HepG2 (cell line): ENCODE results near the gene DUS1L. TPM values are rescaled to one million over a fixed set of nuclear protein-coding genes. Genes with fewer than 3 reads are reported as not detected.

Source experiments
- ISL2 ChIP-seq: sonication (generic); formaldehyde crosslinking; IDR thresholded peaks from 2 replicates; pipeline ENCODE4 v1.5.0; 2020; ENCODE audit warnings: missing genetic modification reagents
- KMT2A ChIP-seq: sonication (generic); formaldehyde crosslinking; IDR thresholded peaks from 2 replicates; pipeline ENCODE4 v1.4.0; 2020; ENCODE audit warnings: missing genetic modification reagents
- MXI1 ChIP-seq: IDR thresholded peaks from 3 replicates; pipeline ENCODE4 v1.6.1; 2012; ENCODE audit warnings: low read depth, low read length, inconsistent platforms, borderline replicate concordance
- RXRA ChIP-seq: sonication (generic); formaldehyde crosslinking; IDR thresholded peaks from 2 replicates; pipeline ENCODE4 v1.5.1; 2020; ENCODE audit warnings: missing genetic modification reagents
- ZFP41 ChIP-seq: sonication (generic); formaldehyde crosslinking; IDR thresholded peaks from 2 replicates; pipeline ENCODE4 v1.4.0; 2020; ENCODE audit warnings: mild to moderate bottlenecking, missing genetic modification reagents, borderline replicate concordance
- ZFP82 ChIP-seq: sonication (generic); formaldehyde crosslinking; IDR thresholded peaks from 2 replicates; pipeline ENCODE4 v1.5.1; 2020; ENCODE audit warnings: mild to moderate bottlenecking, missing genetic modification reagents, borderline replicate concordance
- ZFP91 ChIP-seq: sonication (generic); formaldehyde crosslinking; IDR thresholded peaks from 2 replicates; pipeline ENCODE4 v1.9.0; 2022; ENCODE audit warnings: missing genetic modification reagents, mild to moderate bottlenecking, borderline replicate concordance
- ZIK1 ChIP-seq: sonication (generic); formaldehyde crosslinking; IDR thresholded peaks from 2 replicates; pipeline ENCODE4 v1.5.0; 2020; ENCODE audit warnings: mild to moderate bottlenecking, low read depth, missing genetic modification reagents, borderline replicate concordance
- ZNF292 ChIP-seq: sonication (generic); formaldehyde crosslinking; IDR thresholded peaks from 2 replicates; pipeline ENCODE4 v1.8.1; 2022; ENCODE audit warnings: mild to moderate bottlenecking, low read depth, missing genetic modification reagents, borderline replicate concordance
- ZNF407 ChIP-seq: sonication (generic); formaldehyde crosslinking; IDR thresholded peaks from one replicate; pipeline ENCODE4 v1.5.1; 2020; ENCODE audit warnings: mild to moderate bottlenecking, missing genetic modification reagents; ENCODE audit errors: not compliant biosample characterization
- ZNF44 ChIP-seq: sonication (generic); formaldehyde crosslinking; IDR thresholded peaks from 2 replicates; pipeline ENCODE4 v1.5.1; 2020; ENCODE audit warnings: mild to moderate bottlenecking, missing genetic modification reagents
- ZNF513 ChIP-seq: sonication (generic); formaldehyde crosslinking; conservative IDR thresholded peaks from 2 replicates; pipeline ENCODE4 v1.5.0; 2020; ENCODE audit warnings: missing genetic modification reagents
- ZNF605 ChIP-seq: sonication (generic); formaldehyde crosslinking; IDR thresholded peaks from 2 replicates; pipeline ENCODE4 v1.8.0; 2022; ENCODE audit warnings: mild to moderate bottlenecking, missing genetic modification reagents
- ZNF607 ChIP-seq: sonication (generic); formaldehyde crosslinking; IDR thresholded peaks from 2 replicates; pipeline ENCODE4 v1.5.1; 2020; ENCODE audit warnings: missing genetic modification reagents, mild to moderate bottlenecking, borderline replicate concordance
- ZNF747 ChIP-seq: sonication (generic); formaldehyde crosslinking; IDR thresholded peaks from 2 replicates; pipeline ENCODE4 v1.8.1; 2023; ENCODE audit warnings: missing genetic modification reagents, mild to moderate bottlenecking, borderline replicate concordance
- ZNF841 ChIP-seq: sonication (generic); formaldehyde crosslinking; IDR thresholded peaks from 2 replicates; pipeline ENCODE4 v1.8.1; 2023; ENCODE audit warnings: missing genetic modification reagents, borderline replicate concordance
- ZSCAN12 ChIP-seq: sonication (generic); formaldehyde crosslinking; IDR thresholded peaks from 2 replicates; pipeline ENCODE4 v1.9.0; 2021; ENCODE audit warnings: mild to moderate bottlenecking, missing genetic modification reagents
- polyA plus RNA-seq, 8 experiments: library from polyadenylated mRNA; depleted of rRNA in 3 of 8; stranded (reverse) in 7 of 8; unstranded in 1 of 8; fragments of >200 nt; fragmentation: Illumina TruSeq in 4 of 8; extraction: Trizol in 4 of 8; gene quantifications; 2 replicates each; pipeline versions ENCODE4 v1.2.1 to v1.2.3, GENCODE V29; 2011 to 2016; ENCODE audit warnings: low read depth in 4 of 8, missing spikeins in 1 of 8, mixed read lengths in 1 of 8; ENCODE audit not compliant: insufficient read depth in 1 of 8
- total RNA-seq, 5 experiments: library from RNA; depleted of rRNA; stranded (reverse); fragments of >200 nt; fragmentation: Illumina TruSeq; extraction: Trizol; gene quantifications; 2 replicates each; pipeline ENCODE4 v1.2.3, GENCODE V29; 2016; ENCODE audit warnings: low read depth in 1 of 5

DUS1L gene
- total and polyA plus RNA-seq, 2 of the 13 experiments (the other 11 are each of a cell fraction or from before 2014, with no cell fraction given): 81.0 to 109 TPM

- TF ChIP-seq MXI1 (peak; percentile 82; the same call in 1 of the 3 replicates), KMT2A (peak; percentile 78), ZNF747 (CRISPR knock-in tag) (peak; percentile 79), ZFP41 (CRISPR knock-in tag) (0 out of 2 replicates have a peak, but pooled peaks have one; percentile 4), ZNF607 (CRISPR knock-in tag) (peak; percentile 83; the same call in 1 of the 2 replicates), ZNF841 (CRISPR knock-in tag) (0 out of 2 replicates have a peak, but pooled peaks have one; percentile 29), ZNF407 (CRISPR knock-in tag) (no peak), ZNF44 (CRISPR knock-in tag) (no peak), ZSCAN12 (CRISPR knock-in tag) (no peak), RXRA (peak; percentile 73), ZIK1 (CRISPR knock-in tag) (no peak), ZNF292 (peak; percentile 93), ISL2 (no peak), ZNF605 (CRISPR knock-in tag) (peak; percentile 55; the same call in 1 of the 2 replicates), ZFP82 (CRISPR knock-in tag) (0 out of 2 replicates have a peak, but pooled peaks have one; percentile 53), ZNF513 (CRISPR knock-in tag) (no peak), ZFP91 (peak; percentile 98)
These were observed 8.6 kb downstream of the DUS1L start (continued) for GRCh38 chr17:82056729-82057621.
